IMR-90 (cell line): Measurements from ENCODE around the gene ZNF768. TPM values are rescaled to one million over a fixed set of nuclear protein-coding genes. Genes with fewer than 3 reads are reported as not detected.

Source experiments
- ATAC-seq: fragments of 200-7000 bp; cut with Tn5 transposase; 2 replicates; pipeline ENCODE4 v1.9.1; 2020; ENCODE audit warnings: low read depth, mild to moderate bottlenecking, moderate library complexity
- BruUV-seq: library from RNA; stranded (reverse); fragments of 400-500 nt; replicated peaks from 2 replicates; lab custom pipeline; 2021; lab: Mats Ljungman, UMichigan
- CTCF ChIA-PET: fragments of 300-600 bp; formaldehyde crosslinking; extraction: SDS; loops from one replicate; lab custom pipeline; 2021; ENCODE audit warnings: antibody characterized with exemption; lab: Yijun Ruan, JAX
- POLR2A ChIA-PET: fragments of 300-600 bp; sonication (Branson Sonifier 250); formaldehyde crosslinking; loops from one replicate; lab custom pipeline; 2022; ENCODE audit warnings: antibody characterized with exemption; ENCODE audit not compliant: unreplicated experiment; lab: Charles Lee
- DNase-seq: peaks from one replicate; pipeline ENCODE4 v3.0.0; 2013
- H2AFZ ChIP-seq: replicated peaks from 2 replicates; pipeline ENCODE3; 2013; ENCODE audit warnings: low read length, mild to moderate bottlenecking; ENCODE audit not compliant: poor library complexity
- H2AK5ac ChIP-seq: 2 replicates; pipeline ENCODE4 v1.6.1; 2013; ENCODE audit warnings: low read depth, low read length, inconsistent platforms
- H2AK9ac ChIP-seq: replicated peaks from 2 replicates; pipeline ENCODE3; 2013; ENCODE audit warnings: mild to moderate bottlenecking, low read depth, low read length, moderate library complexity; ENCODE audit not compliant: poor library complexity
- H2BK120ac ChIP-seq: 2 replicates; pipeline ENCODE4 v1.6.1; 2013; ENCODE audit warnings: low read depth, low read length, inconsistent platforms
- H2BK15ac ChIP-seq: 3 replicates; pipeline ENCODE4 v1.6.1; 2013; ENCODE audit warnings: low read depth, low read length, inconsistent platforms
- H2BK20ac ChIP-seq: 2 replicates; pipeline ENCODE4 v1.6.1; 2013; ENCODE audit warnings: low read depth, mild to moderate bottlenecking, inconsistent platforms, low read length, moderate library complexity
- H2BK5ac ChIP-seq: 2 replicates; pipeline ENCODE4 v1.6.1; 2013; ENCODE audit warnings: mild to moderate bottlenecking, low read depth, low read length, inconsistent platforms; ENCODE audit not compliant: poor library complexity, severe bottlenecking
- H3K14ac ChIP-seq: replicated peaks from 2 replicates; pipeline ENCODE4 v1.6.1; 2013; ENCODE audit warnings: low read depth, low read length, inconsistent platforms
- H3K18ac ChIP-seq: 2 replicates; pipeline ENCODE4 v1.6.1; 2013; ENCODE audit warnings: low read depth, low read length, control low read depth
- H3K23ac ChIP-seq: 2 replicates; pipeline ENCODE4 v1.6.1; 2013; ENCODE audit warnings: low read depth, low read length, inconsistent platforms
- H3K27ac ChIP-seq: 2 replicates; pipeline ENCODE4 v1.5.1; 2013; ENCODE audit warnings: mild to moderate bottlenecking, control low read depth, low read length; ENCODE audit not compliant: insufficient read depth
- H3K27me3 ChIP-seq: 2 replicates; pipeline ENCODE4 v1.6.1; 2013; ENCODE audit warnings: low read length; ENCODE audit not compliant: control insufficient read depth, insufficient read depth
- H3K36me3 ChIP-seq: 2 replicates; pipeline ENCODE4 v1.6.1; 2013; ENCODE audit warnings: low read length, mixed read lengths; ENCODE audit not compliant: control insufficient read depth, insufficient read depth
- H3K4ac ChIP-seq: 2 replicates; pipeline ENCODE4 v1.6.1; 2013; ENCODE audit warnings: low read depth, low read length, inconsistent platforms
- H3K4me1 ChIP-seq: 2 replicates; pipeline ENCODE4 v1.6.1; 2013; ENCODE audit warnings: low read length, mixed read lengths; ENCODE audit not compliant: control insufficient read depth, insufficient read depth
- H3K4me2 ChIP-seq: 2 replicates; pipeline ENCODE4 v1.6.1; 2013; ENCODE audit warnings: low read depth, mild to moderate bottlenecking, control low read depth, low read length, moderate library complexity
- H3K4me3 ChIP-seq: 2 replicates; pipeline ENCODE4 v1.5.1; 2013; ENCODE audit warnings: low read depth, mild to moderate bottlenecking, control low read depth, low read length, moderate library complexity; ENCODE audit not compliant: insufficient read depth
- H3K56ac ChIP-seq: 2 replicates; pipeline ENCODE4 v1.6.1; 2013; ENCODE audit warnings: low read length, inconsistent platforms; ENCODE audit not compliant: insufficient read depth; ENCODE audit errors: extremely low read depth
- H3K79me1 ChIP-seq, 2 experiments: 2 replicates each; pipeline ENCODE4 v1.6.1; 2013; ENCODE audit warnings: low read length in 2 of 2, inconsistent platforms in 1 of 2, low read depth in 1 of 2
- H3K9ac ChIP-seq: 2 replicates; pipeline ENCODE4 v1.6.1; 2013; ENCODE audit warnings: low read depth, low read length, control low read depth
- H3K9me1 ChIP-seq: 2 replicates; pipeline ENCODE4 v1.6.1; 2013; ENCODE audit warnings: low read length, inconsistent platforms; ENCODE audit not compliant: insufficient read depth
- H3K9me3 ChIP-seq: 2 replicates; pipeline ENCODE4 v1.6.1; 2013; ENCODE audit warnings: low read length; ENCODE audit not compliant: control insufficient read depth, insufficient read depth
- H4K20me1 ChIP-seq: 2 replicates; pipeline ENCODE4 v1.6.1; 2013; ENCODE audit warnings: low read length, inconsistent platforms; ENCODE audit not compliant: insufficient read depth
- H4K5ac ChIP-seq: 2 replicates; pipeline ENCODE4 v1.6.1; 2013; ENCODE audit warnings: mild to moderate bottlenecking, low read depth, low read length, control low read depth
- H4K8ac ChIP-seq, 2 experiments: 2 replicates each; pipeline ENCODE4 v1.6.1; 2013; ENCODE audit warnings: low read depth in 2 of 2, low read length in 2 of 2, control low read depth in 1 of 2, inconsistent platforms in 1 of 2
- H4K91ac ChIP-seq: 2 replicates; pipeline ENCODE4 v1.6.1; 2013; ENCODE audit warnings: low read depth, low read length, inconsistent platforms; ENCODE audit not compliant: insufficient read depth
- BHLHE40 ChIP-seq: fragments of 150-350 bp; IDR thresholded peaks from 2 replicates; pipeline ENCODE4 v1.6.1; 2016; ENCODE audit warnings: mild to moderate bottlenecking, low read depth, low read length
- CEBPB ChIP-seq: IDR thresholded peaks from 2 replicates; pipeline ENCODE4 v1.6.1; 2012; ENCODE audit warnings: low read depth, low read length, improper control_type of control experiment
- CHD1 ChIP-seq: IDR thresholded peaks from 2 replicates; pipeline ENCODE4 v1.6.1; 2012; ENCODE audit warnings: low read depth, low read length, improper control_type of control experiment
- CTCF ChIP-seq: conservative IDR thresholded peaks from 2 replicates; pipeline ENCODE4 v1.5.1; 2012; ENCODE audit warnings: mild to moderate bottlenecking, low read depth, low read length, improper control_type of control experiment
- ELK1 ChIP-seq: fragments of 150-350 bp; IDR thresholded peaks from 2 replicates; pipeline ENCODE4 v1.6.1; 2016; ENCODE audit warnings: low read depth, mild to moderate bottlenecking, low read length, moderate library complexity, borderline replicate concordance
- FOS ChIP-seq: fragments of 150-350 bp; IDR thresholded peaks from 2 replicates; pipeline ENCODE4 v1.6.1; 2016; ENCODE audit warnings: low read depth, low read length
- MAFK ChIP-seq: IDR thresholded peaks from 2 replicates; pipeline ENCODE4 v1.6.1; 2012; ENCODE audit warnings: low read depth, low read length, improper control_type of control experiment
- MAZ ChIP-seq: IDR thresholded peaks from 2 replicates; pipeline ENCODE4 v1.6.1; 2012; ENCODE audit warnings: low read depth, mild to moderate bottlenecking, low read length, improper control_type of control experiment, moderate library complexity, borderline replicate concordance
- MXI1 ChIP-seq: IDR thresholded peaks from 2 replicates; pipeline ENCODE4 v1.6.1; 2012; ENCODE audit warnings: low read depth, mild to moderate bottlenecking, low read length, moderate library complexity, borderline replicate concordance
- NFE2L2 ChIP-seq: fragments of 150-350 bp; IDR thresholded peaks from 2 replicates; pipeline ENCODE4 v1.6.1; 2016; ENCODE audit warnings: low read depth, mild to moderate bottlenecking, low read length
- POLR2A ChIP-seq: IDR thresholded peaks from 2 replicates; pipeline ENCODE4 v1.6.1; 2012; ENCODE audit warnings: mild to moderate bottlenecking, low read depth, low read length
- RAD21 ChIP-seq: IDR thresholded peaks from 2 replicates; pipeline ENCODE4 v1.6.1; 2012; ENCODE audit warnings: low read length, improper control_type of control experiment
- RCOR1 ChIP-seq: IDR thresholded peaks from 2 replicates; pipeline ENCODE4 v1.6.1; 2012; ENCODE audit warnings: mild to moderate bottlenecking, low read length, improper control_type of control experiment; ENCODE audit not compliant: insufficient replicate concordance
- RFX5 ChIP-seq: IDR thresholded peaks from 2 replicates; pipeline ENCODE4 v1.8.0; 2012; ENCODE audit warnings: low read depth, mild to moderate bottlenecking, low read length, moderate library complexity
- SMC3 ChIP-seq: fragments of 150-350 bp; IDR thresholded peaks from 2 replicates; pipeline ENCODE4 v1.6.1; 2016; ENCODE audit warnings: low read depth, mild to moderate bottlenecking, antibody characterized with exemption, low read length, moderate library complexity
- USF2 ChIP-seq: fragments of 150-350 bp; IDR thresholded peaks from 2 replicates; pipeline ENCODE4 v1.6.1; 2017; ENCODE audit warnings: mild to moderate bottlenecking, antibody characterized with exemption, low read length, low read depth
- WGBS, 2 experiments: methylation state at CpG; one replicate each; pipeline versions ENCODE4 v1.1.5 to v1.1.7; 2013; ENCODE audit warnings: missing lambda C conversion rate in 2 of 2; ENCODE audit not compliant: insufficient read length in 1 of 2; ENCODE audit errors: extremely low coverage in 2 of 2; 5-methylcytosine and 5-hydroxymethylcytosine counted together
- dilution Hi-C: fragments of 300-500 bp; cut with HindIII; formaldehyde crosslinking; loops from one replicate; pipeline ENCODE4 v1.14.3; 2018; ENCODE audit warnings: low sequenced_read_pairs; ENCODE audit not compliant: unreplicated experiment
- in situ Hi-C: fragments of 300-500 bp; cut with MboI; formaldehyde crosslinking; loops from 3 replicates; pipeline ENCODE4 v1.14.3; 2019; ENCODE audit warnings: low sequenced_read_pairs, inconsistent platforms, mixed read lengths
- intact Hi-C: fragments of 100-400 bp; cut with micrococcal nuclease; formaldehyde crosslinking; loops from 2 replicates; pipeline ENCODE4 v1.10.0; 2022
- polyA plus RNA-seq, 3 experiments: library from polyadenylated mRNA; depleted of rRNA; stranded (reverse); fragments of >200 nt; gene quantifications; 2 replicates each; pipeline ENCODE4 v1.2.3, GENCODE V29; 2012; ENCODE audit warnings: low replicate concordance in 1 of 3
- total RNA-seq: library from RNA; depleted of rRNA; stranded (reverse); fragments of >200 nt; gene quantifications from 2 replicates; pipeline ENCODE4 v1.2.3, GENCODE V29; 2012

ZNF768 gene
- total and polyA plus RNA-seq, 2 of the 4 experiments (the other 2 are of a cell fraction), result 9.3 to 22.1 TPM

- H3K79me1 ChIP-seq, result no peaks in the 10 kb centered on the region
- H2AK5ac ChIP-seq, result no peak overlapping the region
- in situ Hi-C loops (no loop called here), intact Hi-C loops (no loop called here), dilution Hi-C loops (no loop called here)
- H4K91ac ChIP-seq, result no peak overlapping the region
- H3K4me2 ChIP-seq, result no peak overlapping the region
- H3K18ac ChIP-seq, result no peak overlapping the region
- no peaks in the 10 kb centered on the region for H3K9me3 ChIP-seq
- no peaks in the 10 kb centered on the region for H3K36me3 ChIP-seq
- POLR2A ChIA-PET, result no interaction called here
- H3K9ac ChIP-seq, result no peak overlapping the region
- no peak overlapping the region for H3K14ac ChIP-seq
- no peaks in the 10 kb centered on the region for H4K20me1 ChIP-seq
- 65% methylated on average over 4 of the region's 12 CpGs; no CpG with 5 or more reads in 1 of the 2 experiments for WGBS, 2 experiments
- no peak overlapping the region for H3K4me3 ChIP-seq
- no peak overlapping the region for H2BK5ac ChIP-seq
- BruUV-seq, result no TSS peak
- H4K8ac ChIP-seq, result no peak overlapping the region
- no peak overlapping the region for H3K56ac ChIP-seq
- no peak overlapping the region for H3K23ac ChIP-seq
- H3K9me1 ChIP-seq, result 0 out of 2 replicates have a peak, but pooled peaks cover 2% of the 10 kb centered on the region
- CTCF ChIA-PET, result no interaction called here
- no peak overlapping the region for H2BK20ac ChIP-seq
- peaks cover 51% of the 10 kb centered on the region for H3K27me3 ChIP-seq
- H3K27ac ChIP-seq, result no peak overlapping the region
- TF ChIP-seq SMC3, result no peak
- TF ChIP-seq CEBPB, result no peak
- TF ChIP-seq CHD1, result no peak
- TF ChIP-seq BHLHE40, result no peak
- no peak for TF ChIP-seq MAZ
- no peak for TF ChIP-seq RAD21
- no peak for TF ChIP-seq USF2
- TF ChIP-seq MAFK, result no peak
- TF ChIP-seq ELK1, result no peak
- TF ChIP-seq CTCF, result no peak
- no peak for TF ChIP-seq RFX5
- no peak for TF ChIP-seq MXI1
- no peak for TF ChIP-seq NFE2L2
- no peak for TF ChIP-seq POLR2A
- no peak for TF ChIP-seq FOS
- no peak for TF ChIP-seq RCOR1
- H2AFZ ChIP-seq, result no peak overlapping the region
- no peak overlapping the region for H4K5ac ChIP-seq
- no peak overlapping the region for H2AK9ac ChIP-seq
- no peak overlapping the region for H3K4ac ChIP-seq
- DNase-seq, result no peak
- no peaks in the 10 kb centered on the region for H3K4me1 ChIP-seq
- ATAC-seq, result no peak
- no peak overlapping the region for H2BK15ac ChIP-seq
- no peak overlapping the region for H2BK120ac ChIP-seq
Observed at GRCh38 chr16:30478766-30479478, 47.4 kb downstream of the ZNF768 start.
